ENCODE measurements around the gene CCDC137. TPM values are rescaled to one million over a fixed set of nuclear protein-coding genes. Genes with fewer than 3 reads are reported as not detected.

Gene CCDC137
- polyA plus RNA-seq, 3 donors: 2.4 to 8.8 (median 3.6) TPM

DNA sequence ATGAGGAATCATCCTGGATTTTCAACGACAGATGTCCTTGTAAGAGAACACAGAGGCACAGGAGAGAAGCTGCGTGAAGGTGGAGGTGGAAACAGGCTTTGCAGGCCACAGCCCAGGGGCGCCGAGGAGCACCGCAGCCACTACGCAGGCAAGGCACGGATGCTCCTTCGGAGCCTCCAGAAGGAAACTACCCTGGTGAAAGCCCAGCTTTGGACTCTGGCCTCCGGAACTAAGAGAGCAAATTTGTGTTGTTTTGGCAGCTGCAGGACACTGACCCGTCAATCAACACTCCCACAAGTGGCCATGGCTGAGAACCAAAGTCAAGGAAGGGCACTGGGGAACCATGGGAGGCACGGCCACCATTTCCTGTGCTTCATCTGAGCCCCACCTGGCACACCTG, 13.6 kb downstream of the CCDC137 start:
- DNase-seq: no peak
- Histone ChIP-seq H4K20me1 (ENCODE audit: insufficient read depth, low read length) (peaks cover 17% of the 10 kb centered on the region), H3K79me2 (ENCODE audit: insufficient read depth, low read length) (peaks cover 37% of the 10 kb centered on the region), H3K36me3 (replicated peaks in 1 of 2; ENCODE audit: control insufficient read depth in 1 of 2, insufficient read depth in 2 of 2, low read length in 2 of 2) (peaks cover 8 to 9% of the 10 kb centered on the region in 2 donors), H2AFZ (ENCODE audit: insufficient read depth, low read depth, low read length, poor library complexity, severe bottlenecking) (no peak overlapping the region), H3K4me3 (replicated peaks in 1 of 3; ENCODE audit: low read depth in 2 of 3, low read length in 3 of 3) (no peak overlapping the region), H3K4me2 (replicated peaks; ENCODE audit: extremely low read depth, low read length, poor library complexity, severe bottlenecking) (no peak overlapping the region), H3K27ac (ENCODE audit: low read depth in 1 of 2, low read length in 2 of 2) (no peak overlapping the region), H3K9me3 (replicated peaks in 1 of 2; ENCODE audit: control insufficient read depth in 1 of 2, insufficient read depth in 1 of 2, low read length in 2 of 2) (no peaks in the 10 kb centered on the region), H3K9ac (ENCODE audit: insufficient read depth, low read length, poor library complexity, severe bottlenecking) (no peak overlapping the region), H3K27me3 (ENCODE audit: control insufficient read depth in 2 of 2, insufficient read depth in 2 of 2, low read length in 2 of 2) (no peaks in the 10 kb centered on the region), H3K4me1 (ENCODE audit: control insufficient read depth in 1 of 2, insufficient read depth in 2 of 2, low read length in 2 of 2) (peaks cover 19 to 20% of the 10 kb centered on the region in 2 donors)
- WGBS (ENCODE audit: insufficient coverage): 98% methylated on average over 10 of the region's 11 CpGs
- H3K4me3 Mint-ChIP-seq: no peak overlapping the region
- H3K9me3 Mint-ChIP-seq: peaks cover 0 to 3% (median 0%) of the 10 kb centered on the region in 7 donors
- intact Hi-C loops (cut with micrococcal nuclease): no loop called here
- H3K27me3 Mint-ChIP-seq (ENCODE audit: low read depth in 3 of 3): peaks cover 0 to 1% (median 0%) of the 10 kb centered on the region in 3 donors
- peaks cover 18% of the 10 kb centered on the region for H3K4me1 Mint-ChIP-seq
- peaks cover 5 to 20% of the 10 kb centered on the region in 2 donors for H3K36me3 Mint-ChIP-seq
- TF ChIP-seq, protein P1, sequence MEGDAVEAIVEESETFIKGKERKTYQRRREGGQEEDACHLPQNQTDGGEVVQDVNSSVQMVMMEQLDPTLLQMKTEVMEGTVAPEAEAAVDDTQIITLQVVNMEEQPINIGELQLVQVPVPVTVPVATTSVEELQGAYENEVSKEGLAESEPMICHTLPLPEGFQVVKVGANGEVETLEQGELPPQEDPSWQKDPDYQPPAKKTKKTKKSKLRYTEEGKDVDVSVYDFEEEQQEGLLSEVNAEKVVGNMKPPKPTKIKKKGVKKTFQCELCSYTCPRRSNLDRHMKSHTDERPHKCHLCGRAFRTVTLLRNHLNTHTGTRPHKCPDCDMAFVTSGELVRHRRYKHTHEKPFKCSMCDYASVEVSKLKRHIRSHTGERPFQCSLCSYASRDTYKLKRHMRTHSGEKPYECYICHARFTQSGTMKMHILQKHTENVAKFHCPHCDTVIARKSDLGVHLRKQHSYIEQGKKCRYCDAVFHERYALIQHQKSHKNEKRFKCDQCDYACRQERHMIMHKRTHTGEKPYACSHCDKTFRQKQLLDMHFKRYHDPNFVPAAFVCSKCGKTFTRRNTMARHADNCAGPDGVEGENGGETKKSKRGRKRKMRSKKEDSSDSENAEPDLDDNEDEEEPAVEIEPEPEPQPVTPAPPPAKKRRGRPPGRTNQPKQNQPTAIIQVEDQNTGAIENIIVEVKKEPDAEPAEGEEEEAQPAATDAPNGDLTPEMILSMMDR (IDR thresholded peaks at IDR 0.05): no peak
- H3K27ac Mint-ChIP-seq: no peak overlapping the region

DNA sequence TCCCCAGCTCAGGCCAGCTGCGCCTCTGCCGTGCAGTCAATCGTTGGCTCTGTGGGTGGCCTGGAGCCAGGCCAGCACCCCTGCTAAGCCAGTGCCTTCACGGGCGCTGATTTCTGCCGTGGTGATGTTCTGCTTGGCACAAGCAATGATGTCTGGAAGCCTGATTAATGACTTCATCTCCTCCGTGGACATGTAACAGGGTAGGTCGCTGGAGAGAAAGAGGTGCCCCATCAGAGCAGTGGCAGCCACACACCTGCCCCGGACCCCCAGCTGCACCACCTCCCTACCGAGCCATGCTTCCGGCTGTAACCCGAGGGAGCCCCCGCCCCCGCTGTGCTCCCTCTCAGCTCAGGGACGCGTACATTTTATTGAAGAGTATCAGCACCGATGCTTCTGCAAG, 15.1 kb downstream of the CCDC137 start:
- peaks cover 22 to 25% of the 10 kb centered on the region in 2 donors for H3K4me1 ChIP-seq (ENCODE audit: control insufficient read depth in 1 of 2, insufficient read depth in 2 of 2, low read length in 2 of 2)
- Mint-ChIP-seq H3K27ac (no peak overlapping the region), H3K36me3 (peaks cover 15 to 30% of the 10 kb centered on the region in 2 donors), H3K4me1 (peaks cover 25% of the 10 kb centered on the region), H3K4me3 (no peak overlapping the region), H3K9me3 (peaks cover 0 to under 1% (median 0%) of the 10 kb centered on the region in 7 donors), H3K27me3 (ENCODE audit: low read depth in 3 of 3) (peaks cover 0 to 1% (median 0%) of the 10 kb centered on the region in 3 donors)
- peaks cover 28% of the 10 kb centered on the region for H4K20me1 ChIP-seq (ENCODE audit: insufficient read depth, low read length)
- no peak overlapping the region for H2AFZ ChIP-seq (ENCODE audit: insufficient read depth, low read depth, low read length, poor library complexity, severe bottlenecking)
- no peaks in the 10 kb centered on the region for H3K27me3 ChIP-seq (ENCODE audit: control insufficient read depth in 2 of 2, insufficient read depth in 2 of 2, low read length in 2 of 2)
- H3K27ac ChIP-seq (ENCODE audit: low read depth in 1 of 2, low read length in 2 of 2): no peak overlapping the region
- no peaks in the 10 kb centered on the region for H3K9me3 ChIP-seq (replicated peaks in 1 of 2; ENCODE audit: control insufficient read depth in 1 of 2, insufficient read depth in 1 of 2, low read length in 2 of 2)
- intact Hi-C loops (cut with micrococcal nuclease): loop anchor here in 1 of 2 donors (2.0 kb wide), 1 partner anchor 21 kb away; the partner anchor contains the start of gene MRPL12
- DNase-seq: no peak
- H3K4me3 ChIP-seq (replicated peaks in 1 of 3; ENCODE audit: low read depth in 2 of 3, low read length in 3 of 3): no peak overlapping the region
- H3K79me2 ChIP-seq (ENCODE audit: insufficient read depth, low read length): peaks cover 52% of the 10 kb centered on the region
- 98% methylated on average over 15 of the region's 17 CpGs for WGBS (ENCODE audit: insufficient coverage)
- no peak overlapping the region for H3K9ac ChIP-seq (ENCODE audit: insufficient read depth, low read length, poor library complexity, severe bottlenecking)
- H3K36me3 ChIP-seq (replicated peaks in 1 of 2; ENCODE audit: control insufficient read depth in 1 of 2, insufficient read depth in 2 of 2, low read length in 2 of 2): peaks cover 22 to 24% of the 10 kb centered on the region in 2 donors
- H3K4me2 ChIP-seq (replicated peaks; ENCODE audit: extremely low read depth, low read length, poor library complexity, severe bottlenecking): no peak overlapping the region
- TF ChIP-seq, protein P1 (IDR thresholded peaks at IDR 0.05): no peak
